ENCODE results near the gene ADGRF3.

ADGRF3 gene

DNA sequence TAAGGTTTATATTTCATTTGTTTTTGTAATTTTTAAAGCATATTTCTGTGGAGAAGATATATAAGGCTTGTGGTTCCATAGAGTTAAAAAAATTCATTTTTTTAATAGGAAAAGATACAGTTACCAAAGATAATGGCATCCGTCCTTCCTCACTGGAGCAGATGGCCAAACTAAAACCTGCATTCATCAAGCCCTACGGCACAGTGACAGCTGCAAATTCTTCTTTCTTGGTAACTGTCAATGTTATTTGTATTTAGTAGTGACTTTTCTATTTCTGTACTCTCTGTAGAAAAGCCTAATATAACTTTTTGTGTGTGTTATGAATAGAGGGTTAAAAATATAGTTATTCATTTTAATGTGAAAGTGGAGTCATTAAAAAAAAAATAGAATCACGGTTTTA lies 66.7 kb downstream of the ADGRF3 start:
- no peak for TF ChIP-seq GATA3 (IDR thresholded peaks at IDR 0.05; ENCODE audit: low read depth, low read length)
- no peak for TF ChIP-seq GATA2 (IDR thresholded peaks at IDR 0.05; ENCODE audit: low read depth, low read length)

DNA sequence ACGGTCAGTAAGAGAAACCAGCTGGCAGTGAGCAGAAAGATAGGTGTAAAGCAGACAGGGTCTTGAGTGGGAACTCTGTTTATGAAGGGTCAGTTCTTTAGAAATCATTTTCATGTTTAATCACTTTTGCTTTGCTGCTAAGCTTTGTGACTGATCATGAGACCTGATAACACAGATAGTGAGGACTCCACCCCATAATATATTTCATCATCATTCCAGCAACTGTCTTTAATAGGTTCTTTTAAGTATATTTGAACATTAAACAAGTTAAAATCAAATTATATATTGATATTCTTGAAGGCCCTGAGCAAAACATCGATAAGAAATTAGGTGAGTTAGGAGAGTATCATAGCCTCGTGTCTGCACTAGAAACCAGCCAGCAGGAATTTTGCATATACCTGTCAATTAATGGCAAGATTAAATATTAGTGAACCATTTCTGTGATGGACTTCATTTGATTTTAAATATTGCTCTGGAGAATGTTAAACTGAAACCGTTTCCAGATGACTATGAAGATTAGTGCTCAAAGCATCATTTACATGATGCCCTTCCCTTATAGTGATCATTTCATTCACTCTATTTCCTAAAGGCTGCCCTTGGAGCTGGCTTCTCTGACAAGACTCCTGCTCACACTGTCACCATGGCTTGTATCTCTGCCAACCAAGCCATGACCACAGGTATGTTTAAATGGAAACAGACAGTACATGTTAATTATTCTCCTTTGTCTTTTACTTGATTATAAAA lies 69.9 kb downstream of the ADGRF3 start:
- TF ChIP-seq GATA3 (IDR thresholded peaks at IDR 0.05; ENCODE audit: low read depth, low read length) = peak; percentile 56
- no peak; the same call in 1 of the 2 replicates for TF ChIP-seq GATA2 (IDR thresholded peaks at IDR 0.05; ENCODE audit: low read depth, low read length)

DNA sequence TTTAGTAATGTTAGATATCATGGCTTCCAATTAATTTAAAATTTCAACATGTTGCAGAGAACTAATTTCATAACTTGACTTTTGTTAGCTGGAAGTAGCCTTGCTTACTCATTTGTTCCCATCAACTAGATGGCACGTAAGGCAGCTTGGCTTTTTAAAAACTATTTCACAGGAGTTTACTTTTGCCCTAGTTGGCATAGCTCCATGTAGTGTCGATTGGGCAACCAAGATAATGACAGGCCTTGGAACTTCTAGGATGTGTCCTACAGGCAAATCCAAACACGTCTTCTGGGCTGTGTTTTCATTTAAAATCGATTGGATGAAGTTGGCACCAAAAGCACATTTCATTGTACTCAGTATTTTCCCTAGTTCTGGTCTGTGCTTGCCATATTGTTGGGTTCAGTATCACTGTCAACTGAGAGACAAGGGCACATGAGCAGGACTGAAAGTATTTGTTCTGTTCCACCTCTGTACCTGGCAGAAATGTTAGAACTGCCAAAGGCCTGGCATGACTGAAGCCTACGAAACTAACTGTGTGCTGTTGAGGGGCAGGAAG lies 72.5 kb downstream of the ADGRF3 start:
- TF ChIP-seq GATA3 (IDR thresholded peaks at IDR 0.05; ENCODE audit: low read depth, low read length) (no peak), GATA2 (IDR thresholded peaks at IDR 0.05; ENCODE audit: low read depth, low read length) (no peak)

DNA sequence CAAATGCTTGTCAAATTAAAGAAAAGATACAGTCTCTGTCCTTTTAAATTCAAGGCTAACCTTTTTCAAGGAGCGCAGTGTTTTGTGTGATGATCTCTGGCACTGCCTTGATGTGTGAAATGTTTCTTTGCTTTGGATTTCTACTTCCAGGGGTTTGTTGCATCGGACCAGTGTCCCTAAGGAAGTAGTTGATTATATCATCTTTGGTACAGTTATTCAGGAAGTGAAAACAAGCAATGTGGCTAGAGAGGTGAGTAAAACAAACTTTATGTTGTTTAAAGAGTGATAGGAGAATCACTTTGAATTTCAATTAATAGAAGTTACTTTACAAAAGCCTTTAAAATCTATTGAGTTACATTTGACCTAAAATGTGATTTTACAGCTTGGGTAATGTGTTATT lies 73.1 kb downstream of the ADGRF3 start:
- TF ChIP-seq GATA3 (IDR thresholded peaks at IDR 0.05; ENCODE audit: low read depth, low read length) = no peak
- TF ChIP-seq GATA2 (IDR thresholded peaks at IDR 0.05; ENCODE audit: low read depth, low read length) = no peak

DNA sequence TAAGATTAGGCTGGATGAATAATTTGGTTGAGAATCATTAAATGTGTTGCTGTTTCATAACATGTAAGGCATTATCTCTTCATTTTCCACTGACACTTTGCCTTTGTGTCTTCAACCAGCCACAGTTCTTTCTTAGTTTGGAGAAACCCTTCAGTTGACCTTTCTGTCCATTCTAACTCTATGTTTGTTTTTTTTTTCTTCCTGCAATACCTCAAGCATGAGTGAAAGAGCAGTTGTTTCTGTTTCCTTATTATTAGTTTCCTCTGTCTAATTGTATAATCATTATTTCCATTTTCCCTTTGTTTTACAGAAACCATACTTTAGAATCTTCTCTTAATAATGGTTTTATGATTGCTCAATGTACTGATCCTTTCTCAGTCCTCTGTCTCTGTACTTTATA lies 76.2 kb downstream of the ADGRF3 start:
- TF ChIP-seq GATA2 (IDR thresholded peaks at IDR 0.05; ENCODE audit: low read depth, low read length) (no peak), GATA3 (IDR thresholded peaks at IDR 0.05; ENCODE audit: low read depth, low read length) (no peak)

DNA sequence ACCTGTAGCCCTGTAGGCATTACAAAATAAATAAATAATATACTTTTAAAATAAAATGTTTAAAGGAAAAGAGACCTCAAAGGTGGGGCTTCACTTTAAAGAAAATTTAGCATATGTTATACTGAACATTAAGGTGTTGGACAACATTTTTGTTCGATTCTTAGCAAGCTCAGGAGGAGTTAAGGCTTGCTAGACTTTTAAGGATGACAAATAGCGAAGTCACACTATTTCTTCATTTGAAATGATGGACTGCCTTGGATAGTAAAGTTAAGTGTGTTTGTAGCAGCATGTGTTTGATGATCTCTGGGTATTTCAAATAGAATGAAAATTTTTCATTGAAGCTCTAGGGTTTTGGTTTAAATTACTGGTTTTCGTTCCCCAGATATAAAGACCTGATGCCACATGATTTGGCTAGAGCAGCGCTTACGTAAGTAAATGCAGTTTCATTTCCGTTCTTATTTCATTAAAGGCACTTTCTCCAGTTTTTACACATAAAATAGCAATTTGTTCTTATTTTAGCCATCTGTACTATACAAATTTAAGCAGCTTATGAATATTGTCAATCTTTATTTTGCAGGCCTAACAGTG lies 76.9 kb downstream of the ADGRF3 start:
- no peak for TF ChIP-seq GATA2 (IDR thresholded peaks at IDR 0.05; ENCODE audit: low read depth, low read length)

DNA sequence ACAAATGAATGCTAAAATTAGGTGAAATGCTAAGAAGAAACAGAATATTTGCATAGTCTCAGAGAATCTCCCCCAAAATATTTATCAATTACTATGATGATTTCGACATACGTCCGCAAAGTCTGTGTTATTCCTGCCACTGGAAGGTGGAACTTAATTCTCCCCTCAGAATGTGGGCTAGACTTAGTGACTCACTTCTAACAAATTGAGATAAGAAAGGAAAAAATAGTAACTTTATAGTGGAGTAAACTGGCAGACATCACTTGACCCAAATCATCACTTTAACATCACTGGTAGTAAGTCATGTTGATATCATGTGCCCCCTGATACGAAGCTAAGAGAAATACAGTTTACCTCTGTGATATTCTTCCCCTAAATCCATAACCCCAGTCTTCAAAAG lies 78.4 kb downstream of the ADGRF3 start:
- TF ChIP-seq GATA3 (IDR thresholded peaks at IDR 0.05; ENCODE audit: low read depth, low read length) (no peak), GATA2 (IDR thresholded peaks at IDR 0.05; ENCODE audit: low read depth, low read length) (no peak)

Measured in SH-SY5Y (cell line).